HG03575 (cell line): ENCODE data around the gene HEPACAM2.
A peak's percentile ranks its signal among the peaks of the same experiment; 100 is the strongest.

Source experiments
- ATAC-seq: cut with Tn5 transposase; IDR thresholded peaks from one replicate; pipeline ENCODE4 v1.9.1; 2021; ENCODE audit not compliant: unreplicated experiment, insufficient number of reproducible peaks, low FRiP score; ENCODE audit errors: extremely low read depth

HEPACAM2 gene

GRCh38 chr7:93211228-93211818 lies 14.9 kb downstream of the HEPACAM2 start:
- no peak for ATAC-seq

- no peak for ATAC-seq
Observed at GRCh38 chr7:93205046-93205445, 21.2 kb downstream of the HEPACAM2 start.

GRCh38 chr7:93203496-93203895 lies 22.8 kb downstream of the HEPACAM2 start:
- ATAC-seq: no peak

GRCh38 chr7:93202594-93203250 lies 23.5 kb downstream of the HEPACAM2 start:
- no peak for ATAC-seq

GRCh38 chr7:93198472-93198871 lies 27.8 kb downstream of the HEPACAM2 start:
- no peak for ATAC-seq

- no peak for ATAC-seq
Observed at GRCh38 chr7:93196336-93196735, 29.9 kb downstream of the HEPACAM2 start.

GRCh38 chr7:93194386-93194785 lies 31.9 kb downstream of the HEPACAM2 start:
- ATAC-seq: no peak

GRCh38 chr7:93188870-93189634 lies 37.2 kb downstream of the HEPACAM2 start:
- ATAC-seq: no peak

GRCh38 chr7:93185303-93186027 lies 40.8 kb downstream of the HEPACAM2 start:
- no peak for ATAC-seq

GRCh38 chr7:93179173-93179572 lies 47.1 kb downstream of the HEPACAM2 start:
- no peak for ATAC-seq

- no peak for ATAC-seq
Observed at GRCh38 chr7:93178213-93178612, 48.1 kb downstream of the HEPACAM2 start.

GRCh38 chr7:93176992-93177580 lies 49.2 kb downstream of the HEPACAM2 start:
- no peak for ATAC-seq

GRCh38 chr7:93175219-93175618 lies 51.0 kb downstream of the HEPACAM2 start:
- ATAC-seq: no peak

- ATAC-seq: no peak
Observed at GRCh38 chr7:93172683-93173082, 53.6 kb downstream of the HEPACAM2 start.

- ATAC-seq: no peak
Observed at GRCh38 chr7:93171606-93172226, 54.6 kb downstream of the HEPACAM2 start.

- ATAC-seq: peak; percentile 91
Observed at GRCh38 chr7:93165447-93165846, 60.8 kb downstream of the HEPACAM2 start.

- ATAC-seq: no peak
Observed at GRCh38 chr7:93164766-93165165, 61.5 kb downstream of the HEPACAM2 start.

- no peak for ATAC-seq
Observed at GRCh38 chr7:93161181-93161762, 65.0 kb downstream of the HEPACAM2 start.
